HEK293 (cell line): ENCODE measurements around the gene GPHN.
A peak's percentile ranks its signal among the peaks of the same experiment; 100 is the strongest.

Experiments
- FEZF1 ChIP-seq: fragments of 450-650 bp; formaldehyde crosslinking; IDR thresholded peaks from 2 replicates; pipeline ENCODE4 v1.5.1; 2016; ENCODE audit warnings: missing biosample characterization, missing genetic modification characterization
- GLI2 ChIP-seq: fragments of 450-650 bp; formaldehyde crosslinking; IDR thresholded peaks from 2 replicates; pipeline ENCODE4; 2017; ENCODE audit warnings: missing biosample characterization, missing genetic modification characterization, low read depth, borderline replicate concordance
- HOXD13 ChIP-seq: sonication (generic); formaldehyde crosslinking; IDR thresholded peaks from 2 replicates; pipeline ENCODE4 v1.8.0; 2022; ENCODE audit warnings: missing genetic modification reagents, borderline replicate concordance
- YY1 ChIP-seq: fragments of 450-650 bp; formaldehyde crosslinking; IDR thresholded peaks from 2 replicates; pipeline ENCODE4 v1.5.1; 2018; ENCODE audit warnings: missing biosample characterization, missing genetic modification characterization
- ZBTB17 ChIP-seq: fragments of 450-650 bp; formaldehyde crosslinking; IDR thresholded peaks from 2 replicates; pipeline ENCODE4 v1.5.1; 2016; ENCODE audit warnings: missing biosample characterization, missing genetic modification characterization
- ZBTB21 ChIP-seq: fragments of 450-650 bp; formaldehyde crosslinking; IDR thresholded peaks from 2 replicates; pipeline ENCODE4 v1.5.1; 2017; ENCODE audit warnings: missing biosample characterization, missing genetic modification characterization
- ZNF169 ChIP-seq: fragments of 450-650 bp; formaldehyde crosslinking; IDR thresholded peaks from 2 replicates; pipeline ENCODE4 v1.5.1; 2016; ENCODE audit warnings: missing biosample characterization, missing genetic modification characterization
- ZNF214 ChIP-seq: fragments of 450-650 bp; formaldehyde crosslinking; IDR thresholded peaks from 2 replicates; pipeline ENCODE4 v1.5.1; 2017; ENCODE audit warnings: missing biosample characterization, mild to moderate bottlenecking, missing genetic modification characterization, borderline replicate concordance
- ZNF23 ChIP-seq: fragments of 450-650 bp; formaldehyde crosslinking; IDR thresholded peaks from 2 replicates; pipeline ENCODE4 v1.5.1; 2016; ENCODE audit warnings: missing biosample characterization, missing genetic modification characterization, borderline replicate concordance
- ZNF24 ChIP-seq: fragments of 450-650 bp; formaldehyde crosslinking; IDR thresholded peaks from 2 replicates; pipeline ENCODE4 v1.5.1; 2016; ENCODE audit warnings: missing biosample characterization, missing genetic modification characterization
- ZNF292 ChIP-seq: fragments of 450-650 bp; formaldehyde crosslinking; IDR thresholded peaks from 2 replicates; pipeline ENCODE4 v1.5.1; 2016; ENCODE audit warnings: low read depth, missing biosample characterization, missing genetic modification characterization, borderline replicate concordance
- ZNF341 ChIP-seq: fragments of 450-650 bp; formaldehyde crosslinking; IDR thresholded peaks from 2 replicates; pipeline ENCODE4; 2016; ENCODE audit warnings: low read depth, missing biosample characterization, missing genetic modification characterization
- ZNF37A ChIP-seq: fragments of 450-650 bp; IDR thresholded peaks from 2 replicates; pipeline ENCODE4 v1.5.1; 2018; ENCODE audit warnings: missing biosample characterization, missing genetic modification characterization
- ZNF416 ChIP-seq: fragments of 450-650 bp; formaldehyde crosslinking; IDR thresholded peaks from 2 replicates; pipeline ENCODE4 v1.5.1; 2016; ENCODE audit warnings: missing biosample characterization, missing genetic modification characterization
- ZNF596 ChIP-seq: fragments of 450-650 bp; IDR thresholded peaks from 2 replicates; pipeline ENCODE4 v1.5.0; 2018; ENCODE audit warnings: missing biosample characterization, mild to moderate bottlenecking, missing genetic modification characterization, moderate library complexity
- ZNF621 ChIP-seq: fragments of 450-650 bp; formaldehyde crosslinking; IDR thresholded peaks from 2 replicates; pipeline ENCODE4 v1.5.1; 2017; ENCODE audit warnings: missing biosample characterization, missing genetic modification characterization
- ZNF623 ChIP-seq: fragments of 450-650 bp; formaldehyde crosslinking; IDR thresholded peaks from 2 replicates; pipeline ENCODE4 v1.5.1; 2016; ENCODE audit warnings: missing biosample characterization, missing genetic modification characterization
- ZNF629 ChIP-seq: fragments of 450-650 bp; formaldehyde crosslinking; IDR thresholded peaks from 2 replicates; pipeline ENCODE4 v1.5.1; 2017; ENCODE audit warnings: missing biosample characterization, missing genetic modification characterization
- ZNF677 ChIP-seq: fragments of 450-650 bp; IDR thresholded peaks from 2 replicates; pipeline ENCODE4 v1.5.0; 2018; ENCODE audit warnings: missing biosample characterization, mild to moderate bottlenecking, missing genetic modification characterization, moderate library complexity
- ZNF792 ChIP-seq: fragments of 450-650 bp; formaldehyde crosslinking; IDR thresholded peaks from 2 replicates; pipeline ENCODE4 v1.5.1; 2016; ENCODE audit warnings: missing biosample characterization, missing genetic modification characterization
- TF ChIP-seq, protein P1 (sequence below): fragments of 450-650 bp; formaldehyde crosslinking; IDR thresholded peaks from 2 replicates; pipeline ENCODE4 v1.5.1; 2016; ENCODE audit warnings: missing biosample characterization, missing genetic modification characterization
- TF ChIP-seq, protein P2 (sequence below): fragments of 450-650 bp; formaldehyde crosslinking; IDR thresholded peaks from 2 replicates; pipeline ENCODE4 v1.5.1; 2017; ENCODE audit warnings: missing biosample characterization, missing genetic modification characterization
- TF ChIP-seq, protein P3 (sequence below): fragments of 450-650 bp; formaldehyde crosslinking; IDR thresholded peaks from 2 replicates; pipeline ENCODE4 v1.5.1; 2016; ENCODE audit warnings: missing biosample characterization, missing genetic modification characterization
- TF ChIP-seq, protein P4 (sequence below): fragments of 450-650 bp; formaldehyde crosslinking; IDR thresholded peaks from 2 replicates; pipeline ENCODE4 v1.5.1; 2016; ENCODE audit warnings: missing biosample characterization, missing genetic modification characterization
- TF ChIP-seq, protein P5 (sequence below): fragments of 450-650 bp; formaldehyde crosslinking; IDR thresholded peaks from 2 replicates; pipeline ENCODE4 v1.5.1; 2016; ENCODE audit warnings: missing biosample characterization, missing genetic modification characterization
- TF ChIP-seq, protein P6 (sequence below): fragments of 450-650 bp; formaldehyde crosslinking; conservative IDR thresholded peaks from 2 replicates; pipeline ENCODE4 v1.5.1; 2016; ENCODE audit warnings: low read depth, missing biosample characterization, missing genetic modification characterization

GPHN gene

DNA sequence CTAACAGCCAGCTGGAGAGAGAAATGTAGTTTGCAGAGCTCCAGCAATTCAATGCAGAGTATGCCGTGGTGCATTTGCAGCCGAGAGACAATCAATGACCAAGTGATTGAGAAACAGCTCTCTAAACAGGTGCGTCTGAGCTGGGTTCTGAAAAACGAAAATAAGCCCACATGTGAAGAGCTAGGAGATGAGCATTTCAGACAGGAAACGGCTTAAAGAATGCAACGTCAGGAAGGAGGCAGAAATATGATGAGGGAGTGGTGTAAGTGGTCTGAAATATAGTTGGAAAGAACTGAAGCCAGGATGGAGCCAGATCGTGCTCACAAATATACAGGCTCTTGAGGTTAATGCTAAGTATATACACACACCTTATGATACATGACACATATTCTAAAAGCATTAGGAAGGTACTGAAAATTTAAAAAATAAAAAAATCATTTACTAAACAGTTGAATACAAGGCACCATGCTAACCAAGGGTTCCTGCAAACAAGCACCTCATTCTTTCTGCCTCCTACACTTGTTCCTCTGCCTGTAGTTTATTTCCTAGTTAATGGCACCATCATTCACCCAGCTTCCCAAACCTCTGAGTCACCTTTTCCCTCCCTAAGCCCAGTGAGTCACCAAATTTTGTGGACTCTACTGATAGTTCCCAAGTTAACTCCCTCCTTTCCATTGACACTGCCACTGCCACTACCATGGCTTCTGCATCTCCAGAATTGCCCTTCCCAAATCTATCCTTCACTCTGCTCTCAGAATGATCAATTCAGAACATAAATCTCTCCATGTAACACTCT, 679.0 kb downstream of the GPHN start (continued):
- TF ChIP-seq, protein P1, sequence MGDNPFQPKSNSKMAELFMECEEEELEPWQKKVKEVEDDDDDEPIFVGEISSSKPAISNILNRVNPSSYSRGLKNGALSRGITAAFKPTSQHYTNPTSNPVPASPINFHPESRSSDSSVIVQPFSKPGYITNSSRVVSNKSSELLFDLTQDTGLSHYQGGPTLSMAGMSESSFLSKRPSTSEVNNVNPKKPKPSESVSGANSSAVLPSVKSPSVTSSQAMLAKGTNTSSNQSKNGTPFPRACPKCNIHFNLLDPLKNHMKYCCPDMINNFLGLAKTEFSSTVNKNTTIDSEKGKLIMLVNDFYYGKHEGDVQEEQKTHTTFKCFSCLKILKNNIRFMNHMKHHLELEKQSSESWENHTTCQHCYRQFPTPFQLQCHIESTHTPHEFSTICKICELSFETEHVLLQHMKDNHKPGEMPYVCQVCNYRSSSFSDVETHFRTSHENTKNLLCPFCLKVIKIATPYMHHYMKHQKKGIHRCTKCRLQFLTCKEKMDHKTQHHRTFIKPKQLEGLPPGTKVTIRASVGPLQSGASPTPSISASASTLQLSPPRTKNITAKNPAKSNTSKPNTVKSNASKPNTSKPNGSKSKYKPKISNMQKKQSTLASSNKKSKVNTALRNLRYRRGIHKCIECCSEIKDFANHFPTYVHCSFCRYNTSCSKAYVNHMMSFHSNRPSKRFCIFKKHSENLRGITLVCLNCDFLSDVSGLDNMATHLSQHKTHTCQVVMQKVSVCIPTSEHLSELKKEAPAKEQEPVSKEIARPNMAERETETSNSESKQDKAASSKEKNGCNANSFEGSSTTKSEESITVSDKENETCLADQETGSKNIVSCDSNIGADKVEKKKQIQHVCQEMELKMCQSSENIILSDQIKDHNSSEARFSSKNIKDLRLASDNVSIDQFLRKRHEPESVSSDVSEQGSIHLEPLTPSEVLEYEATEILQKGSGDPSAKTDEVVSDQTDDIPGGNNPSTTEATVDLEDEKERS: no peak
- no peak for TF ChIP-seq YY1 (tag by site-specific recombination)
- TF ChIP-seq ZNF214 (tag by site-specific recombination): no peak
- no peak for TF ChIP-seq ZNF621 (tag by site-specific recombination)
- no peak for TF ChIP-seq FEZF1
- TF ChIP-seq ZNF629 (tag by site-specific recombination): peak; percentile 44
- no peak for TF ChIP-seq ZNF341 (tag by site-specific recombination)
- no peak for TF ChIP-seq HOXD13 (CRISPR knock-in tag)
- no peak for TF ChIP-seq ZNF23 (tag by site-specific recombination)
- TF ChIP-seq, protein P2, sequence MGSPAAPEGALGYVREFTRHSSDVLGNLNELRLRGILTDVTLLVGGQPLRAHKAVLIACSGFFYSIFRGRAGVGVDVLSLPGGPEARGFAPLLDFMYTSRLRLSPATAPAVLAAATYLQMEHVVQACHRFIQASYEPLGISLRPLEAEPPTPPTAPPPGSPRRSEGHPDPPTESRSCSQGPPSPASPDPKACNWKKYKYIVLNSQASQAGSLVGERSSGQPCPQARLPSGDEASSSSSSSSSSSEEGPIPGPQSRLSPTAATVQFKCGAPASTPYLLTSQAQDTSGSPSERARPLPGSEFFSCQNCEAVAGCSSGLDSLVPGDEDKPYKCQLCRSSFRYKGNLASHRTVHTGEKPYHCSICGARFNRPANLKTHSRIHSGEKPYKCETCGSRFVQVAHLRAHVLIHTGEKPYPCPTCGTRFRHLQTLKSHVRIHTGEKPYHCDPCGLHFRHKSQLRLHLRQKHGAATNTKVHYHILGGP (tag by site-specific recombination): no peak
- TF ChIP-seq, protein P3, sequence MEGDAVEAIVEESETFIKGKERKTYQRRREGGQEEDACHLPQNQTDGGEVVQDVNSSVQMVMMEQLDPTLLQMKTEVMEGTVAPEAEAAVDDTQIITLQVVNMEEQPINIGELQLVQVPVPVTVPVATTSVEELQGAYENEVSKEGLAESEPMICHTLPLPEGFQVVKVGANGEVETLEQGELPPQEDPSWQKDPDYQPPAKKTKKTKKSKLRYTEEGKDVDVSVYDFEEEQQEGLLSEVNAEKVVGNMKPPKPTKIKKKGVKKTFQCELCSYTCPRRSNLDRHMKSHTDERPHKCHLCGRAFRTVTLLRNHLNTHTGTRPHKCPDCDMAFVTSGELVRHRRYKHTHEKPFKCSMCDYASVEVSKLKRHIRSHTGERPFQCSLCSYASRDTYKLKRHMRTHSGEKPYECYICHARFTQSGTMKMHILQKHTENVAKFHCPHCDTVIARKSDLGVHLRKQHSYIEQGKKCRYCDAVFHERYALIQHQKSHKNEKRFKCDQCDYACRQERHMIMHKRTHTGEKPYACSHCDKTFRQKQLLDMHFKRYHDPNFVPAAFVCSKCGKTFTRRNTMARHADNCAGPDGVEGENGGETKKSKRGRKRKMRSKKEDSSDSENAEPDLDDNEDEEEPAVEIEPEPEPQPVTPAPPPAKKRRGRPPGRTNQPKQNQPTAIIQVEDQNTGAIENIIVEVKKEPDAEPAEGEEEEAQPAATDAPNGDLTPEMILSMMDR: no peak
- no peak for TF ChIP-seq ZNF596
- no peak for TF ChIP-seq ZNF677
- TF ChIP-seq ZBTB17 (tag by site-specific recombination): no peak
- no peak for TF ChIP-seq ZNF24 (tag by site-specific recombination)
- no peak for TF ChIP-seq ZNF292 (tag by site-specific recombination)
- TF ChIP-seq ZNF37A (tag by site-specific recombination): no peak
- peak; percentile 31; the same call in 1 of the 2 replicates for TF ChIP-seq ZBTB21
- TF ChIP-seq ZNF416 (tag by site-specific recombination): no peak
- TF ChIP-seq ZNF623 (tag by site-specific recombination): no peak
- no peak for TF ChIP-seq GLI2 (tag by site-specific recombination)
- TF ChIP-seq, protein P4, sequence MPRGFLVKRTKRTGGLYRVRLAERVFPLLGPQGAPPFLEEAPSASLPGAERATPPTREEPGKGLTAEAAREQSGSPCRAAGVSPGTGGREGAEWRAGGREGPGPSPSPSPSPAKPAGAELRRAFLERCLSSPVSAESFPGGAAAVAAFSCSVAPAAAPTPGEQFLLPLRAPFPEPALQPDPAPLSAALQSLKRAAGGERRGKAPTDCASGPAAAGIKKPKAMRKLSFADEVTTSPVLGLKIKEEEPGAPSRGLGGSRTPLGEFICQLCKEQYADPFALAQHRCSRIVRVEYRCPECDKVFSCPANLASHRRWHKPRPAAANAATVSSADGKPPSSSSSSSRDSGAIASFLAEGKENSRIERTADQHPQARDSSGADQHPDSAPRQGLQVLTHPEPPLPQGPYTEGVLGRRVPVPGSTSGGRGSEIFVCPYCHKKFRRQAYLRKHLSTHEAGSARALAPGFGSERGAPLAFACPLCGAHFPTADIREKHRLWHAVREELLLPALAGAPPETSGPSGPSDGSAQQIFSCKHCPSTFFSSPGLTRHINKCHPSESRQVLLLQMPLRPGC: no peak
- TF ChIP-seq ZNF792 (tag by site-specific recombination): no peak
- TF ChIP-seq ZNF169: no peak
- TF ChIP-seq, protein P5, sequence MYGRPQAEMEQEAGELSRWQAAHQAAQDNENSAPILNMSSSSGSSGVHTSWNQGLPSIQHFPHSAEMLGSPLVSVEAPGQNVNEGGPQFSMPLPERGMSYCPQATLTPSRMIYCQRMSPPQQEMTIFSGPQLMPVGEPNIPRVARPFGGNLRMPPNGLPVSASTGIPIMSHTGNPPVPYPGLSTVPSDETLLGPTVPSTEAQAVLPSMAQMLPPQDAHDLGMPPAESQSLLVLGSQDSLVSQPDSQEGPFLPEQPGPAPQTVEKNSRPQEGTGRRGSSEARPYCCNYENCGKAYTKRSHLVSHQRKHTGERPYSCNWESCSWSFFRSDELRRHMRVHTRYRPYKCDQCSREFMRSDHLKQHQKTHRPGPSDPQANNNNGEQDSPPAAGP (tag by site-specific recombination): peak; percentile 80
- TF ChIP-seq, protein P6, sequence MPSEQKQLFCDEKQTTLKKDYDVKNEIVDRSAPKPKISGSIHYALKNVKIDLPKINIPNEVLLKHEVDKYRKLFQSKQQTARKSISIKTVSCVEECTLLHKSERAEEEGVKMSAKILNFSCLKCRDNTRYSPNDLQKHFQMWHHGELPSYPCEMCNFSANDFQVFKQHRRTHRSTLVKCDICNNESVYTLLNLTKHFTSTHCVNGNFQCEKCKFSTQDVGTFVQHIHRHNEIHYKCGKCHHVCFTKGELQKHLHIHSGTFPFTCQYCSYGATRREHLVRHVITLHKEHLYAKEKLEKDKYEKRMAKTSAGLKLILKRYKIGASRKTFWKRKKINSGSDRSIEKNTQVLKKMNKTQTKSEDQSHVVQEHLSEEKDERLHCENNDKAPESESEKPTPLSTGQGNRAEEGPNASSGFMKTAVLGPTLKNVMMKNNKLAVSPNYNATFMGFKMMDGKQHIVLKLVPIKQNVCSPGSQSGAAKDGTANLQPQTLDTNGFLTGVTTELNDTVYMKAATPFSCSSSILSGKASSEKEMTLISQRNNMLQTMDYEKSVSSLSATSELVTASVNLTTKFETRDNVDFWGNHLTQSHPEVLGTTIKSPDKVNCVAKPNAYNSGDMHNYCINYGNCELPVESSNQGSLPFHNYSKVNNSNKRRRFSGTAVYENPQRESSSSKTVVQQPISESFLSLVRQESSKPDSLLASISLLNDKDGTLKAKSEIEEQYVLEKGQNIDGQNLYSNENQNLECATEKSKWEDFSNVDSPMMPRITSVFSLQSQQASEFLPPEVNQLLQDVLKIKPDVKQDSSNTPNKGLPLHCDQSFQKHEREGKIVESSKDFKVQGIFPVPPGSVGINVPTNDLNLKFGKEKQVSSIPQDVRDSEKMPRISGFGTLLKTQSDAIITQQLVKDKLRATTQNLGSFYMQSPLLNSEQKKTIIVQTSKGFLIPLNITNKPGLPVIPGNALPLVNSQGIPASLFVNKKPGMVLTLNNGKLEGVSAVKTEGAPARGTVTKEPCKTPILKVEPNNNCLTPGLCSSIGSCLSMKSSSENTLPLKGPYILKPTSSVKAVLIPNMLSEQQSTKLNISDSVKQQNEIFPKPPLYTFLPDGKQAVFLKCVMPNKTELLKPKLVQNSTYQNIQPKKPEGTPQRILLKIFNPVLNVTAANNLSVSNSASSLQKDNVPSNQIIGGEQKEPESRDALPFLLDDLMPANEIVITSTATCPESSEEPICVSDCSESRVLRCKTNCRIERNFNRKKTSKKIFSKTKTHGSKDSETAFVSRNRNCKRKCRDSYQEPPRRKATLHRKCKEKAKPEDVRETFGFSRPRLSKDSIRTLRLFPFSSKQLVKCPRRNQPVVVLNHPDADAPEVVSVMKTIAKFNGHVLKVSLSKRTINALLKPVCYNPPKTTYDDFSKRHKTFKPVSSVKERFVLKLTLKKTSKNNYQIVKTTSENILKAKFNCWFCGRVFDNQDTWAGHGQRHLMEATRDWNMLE (tag by site-specific recombination): 0 out of 2 replicates have a peak, but pooled peaks have one; percentile 43
